Ishikawa (cell line): ENCODE results near the gene FAM120C.

ENCODE experiments used
- CEBPB ChIP-seq: IDR thresholded peaks from 2 replicates; pipeline ENCODE4 v1.6.1; 2012
- CREB1 ChIP-seq: IDR thresholded peaks from 2 replicates; pipeline ENCODE4 v1.6.1; 2012; ENCODE audit warnings: low read depth
- EGR1 ChIP-seq: IDR thresholded peaks from 2 replicates; pipeline ENCODE4 v1.6.1; 2012
- EP300 ChIP-seq: IDR thresholded peaks from 2 replicates; pipeline ENCODE4 v1.6.1; 2012; ENCODE audit warnings: borderline replicate concordance
- FOXM1 ChIP-seq: IDR thresholded peaks from 2 replicates; pipeline ENCODE4 v1.6.1; 2012; ENCODE audit warnings: low read depth, borderline replicate concordance
- MAX ChIP-seq: IDR thresholded peaks from 2 replicates; pipeline ENCODE4 v1.6.1; 2012
- NFIC ChIP-seq: IDR thresholded peaks from 2 replicates; pipeline ENCODE4 v1.6.1; 2012
- RAD21 ChIP-seq: IDR thresholded peaks from 2 replicates; pipeline ENCODE4 v1.6.1; 2012; ENCODE audit warnings: low read depth
- REST ChIP-seq: IDR thresholded peaks from 2 replicates; pipeline ENCODE4 v1.6.1; 2012; ENCODE audit warnings: low read depth, mild to moderate bottlenecking
- TAF1 ChIP-seq: IDR thresholded peaks from 2 replicates; pipeline ENCODE4 v1.6.1; 2012; ENCODE audit warnings: low read depth, mild to moderate bottlenecking
- TCF12 ChIP-seq: IDR thresholded peaks from 2 replicates; pipeline ENCODE4 v1.6.1; 2012; ENCODE audit warnings: low read depth
- TEAD4 ChIP-seq: IDR thresholded peaks from 2 replicates; pipeline ENCODE4 v1.6.1; 2012
- USF1 ChIP-seq: IDR thresholded peaks from 2 replicates; pipeline ENCODE4 v1.6.1; 2012
- YY1 ChIP-seq: IDR thresholded peaks from 2 replicates; pipeline ENCODE4 v1.6.1; 2012; ENCODE audit warnings: low read depth
- ZBTB7A ChIP-seq: IDR thresholded peaks from 2 replicates; pipeline ENCODE4 v1.6.1; 2012; ENCODE audit warnings: low read depth

The FAM120C gene

DNA sequence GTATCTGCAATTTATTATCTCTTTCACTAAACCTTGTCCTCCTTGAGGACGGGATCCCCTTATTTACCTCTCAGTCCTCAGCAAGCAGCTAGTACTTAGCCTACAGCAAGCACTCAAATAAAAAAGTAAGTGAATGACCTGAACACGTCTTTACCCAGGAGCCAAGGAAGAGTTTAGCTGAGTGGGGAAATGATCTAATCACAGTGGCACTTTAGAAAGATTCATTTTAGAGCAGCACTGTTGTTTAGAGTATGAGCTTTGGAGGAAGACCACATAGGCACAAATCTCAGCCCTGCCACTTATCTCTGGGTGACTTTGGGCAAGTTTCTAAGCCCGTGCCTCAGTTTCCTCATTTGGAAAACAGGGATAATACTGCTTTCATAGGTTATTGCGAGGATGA, 2.7 kb downstream of the FAM120C start:
- TF ChIP-seq TEAD4 (no peak), YY1 (no peak), CEBPB (no peak), REST (no peak), RAD21 (no peak), ZBTB7A (no peak), USF1 (no peak), EP300 (no peak), TAF1 (no peak), CREB1 (no peak)

GRCh38 chrX:54178100-54178940, 4.7 kb downstream of the FAM120C start:
- TF ChIP-seq TEAD4 (0 out of 2 replicates have a peak, but pooled peaks have one; percentile 21), TAF1 (no peak)

DNA sequence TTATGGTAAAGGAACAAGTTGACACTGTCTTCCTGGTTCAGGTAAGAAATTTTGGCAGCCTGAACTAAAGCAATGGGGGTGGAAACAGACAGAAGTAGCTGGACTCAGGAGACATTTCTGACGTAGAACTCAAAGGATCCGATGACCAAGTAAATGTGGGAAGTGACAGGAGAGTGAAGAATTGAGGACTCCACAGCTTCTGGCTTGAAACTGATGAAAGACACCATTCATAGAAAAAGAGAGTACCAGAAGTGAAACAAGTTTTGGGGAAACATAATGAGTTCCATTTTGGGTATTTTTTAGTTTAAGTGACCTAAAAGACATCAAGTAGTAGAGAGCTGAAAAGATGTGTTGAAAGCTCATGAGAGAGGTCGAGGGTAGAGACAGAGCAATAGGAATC, 5.7 kb downstream of the FAM120C start:
- TF ChIP-seq TEAD4 (no peak), YY1 (no peak), CEBPB (no peak), TAF1 (no peak), REST (no peak), NFIC (no peak), FOXM1 (no peak), ZBTB7A (no peak), TCF12 (no peak), EP300 (no peak), EGR1 (no peak), CREB1 (no peak), RAD21 (no peak), MAX (no peak), USF1 (no peak)

- no peak for TF ChIP-seq EP300
- no peak for TF ChIP-seq USF1
- TF ChIP-seq CREB1: no peak
- TF ChIP-seq MAX: no peak
- no peak for TF ChIP-seq TAF1
- TF ChIP-seq FOXM1: no peak
- no peak for TF ChIP-seq REST
- TF ChIP-seq RAD21: no peak
- TF ChIP-seq YY1: no peak
- TF ChIP-seq ZBTB7A: no peak
- TF ChIP-seq TEAD4: no peak
- no peak for TF ChIP-seq CEBPB
- TF ChIP-seq EGR1: no peak
- no peak for TF ChIP-seq NFIC
- no peak for TF ChIP-seq TCF12
These were observed 9.3 kb downstream of the FAM120C start for GRCh38 chrX:54173791-54174190.
